GM12873 (cell line): ENCODE data around the gene ATP10D.

ENCODE experiments used
- TF ChIP-seq, protein P1 (sequence below): IDR thresholded peaks from 2 replicates; pipeline ENCODE4 v1.5.1; 2012; ENCODE audit warnings: low read depth, mild to moderate bottlenecking, moderate library complexity, low read length, control low read depth; ENCODE audit not compliant: insufficient read depth; ENCODE audit errors: missing control alignments

ATP10D gene

DNA sequence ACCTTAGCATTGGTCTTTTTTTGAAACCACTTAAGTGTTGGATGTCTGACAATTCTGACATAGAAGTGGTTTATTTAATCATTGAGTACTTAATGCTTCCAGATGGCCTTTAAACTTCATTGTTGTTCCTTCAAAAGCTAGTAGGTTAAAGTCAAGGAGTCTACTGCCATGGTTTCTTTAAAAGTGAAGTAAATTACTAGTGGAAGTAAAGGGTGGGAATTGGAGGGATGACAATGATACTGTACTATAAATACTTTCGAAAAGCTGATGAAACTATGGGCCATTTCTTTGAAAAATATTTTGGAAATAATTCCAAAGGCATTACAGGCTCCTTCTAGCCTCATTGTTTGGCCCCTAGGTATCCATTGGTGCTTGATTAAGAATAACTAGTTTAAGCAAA is 51.9 kb downstream of the ATP10D start:
- TF ChIP-seq, protein P1, sequence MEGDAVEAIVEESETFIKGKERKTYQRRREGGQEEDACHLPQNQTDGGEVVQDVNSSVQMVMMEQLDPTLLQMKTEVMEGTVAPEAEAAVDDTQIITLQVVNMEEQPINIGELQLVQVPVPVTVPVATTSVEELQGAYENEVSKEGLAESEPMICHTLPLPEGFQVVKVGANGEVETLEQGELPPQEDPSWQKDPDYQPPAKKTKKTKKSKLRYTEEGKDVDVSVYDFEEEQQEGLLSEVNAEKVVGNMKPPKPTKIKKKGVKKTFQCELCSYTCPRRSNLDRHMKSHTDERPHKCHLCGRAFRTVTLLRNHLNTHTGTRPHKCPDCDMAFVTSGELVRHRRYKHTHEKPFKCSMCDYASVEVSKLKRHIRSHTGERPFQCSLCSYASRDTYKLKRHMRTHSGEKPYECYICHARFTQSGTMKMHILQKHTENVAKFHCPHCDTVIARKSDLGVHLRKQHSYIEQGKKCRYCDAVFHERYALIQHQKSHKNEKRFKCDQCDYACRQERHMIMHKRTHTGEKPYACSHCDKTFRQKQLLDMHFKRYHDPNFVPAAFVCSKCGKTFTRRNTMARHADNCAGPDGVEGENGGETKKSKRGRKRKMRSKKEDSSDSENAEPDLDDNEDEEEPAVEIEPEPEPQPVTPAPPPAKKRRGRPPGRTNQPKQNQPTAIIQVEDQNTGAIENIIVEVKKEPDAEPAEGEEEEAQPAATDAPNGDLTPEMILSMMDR = no peak

DNA sequence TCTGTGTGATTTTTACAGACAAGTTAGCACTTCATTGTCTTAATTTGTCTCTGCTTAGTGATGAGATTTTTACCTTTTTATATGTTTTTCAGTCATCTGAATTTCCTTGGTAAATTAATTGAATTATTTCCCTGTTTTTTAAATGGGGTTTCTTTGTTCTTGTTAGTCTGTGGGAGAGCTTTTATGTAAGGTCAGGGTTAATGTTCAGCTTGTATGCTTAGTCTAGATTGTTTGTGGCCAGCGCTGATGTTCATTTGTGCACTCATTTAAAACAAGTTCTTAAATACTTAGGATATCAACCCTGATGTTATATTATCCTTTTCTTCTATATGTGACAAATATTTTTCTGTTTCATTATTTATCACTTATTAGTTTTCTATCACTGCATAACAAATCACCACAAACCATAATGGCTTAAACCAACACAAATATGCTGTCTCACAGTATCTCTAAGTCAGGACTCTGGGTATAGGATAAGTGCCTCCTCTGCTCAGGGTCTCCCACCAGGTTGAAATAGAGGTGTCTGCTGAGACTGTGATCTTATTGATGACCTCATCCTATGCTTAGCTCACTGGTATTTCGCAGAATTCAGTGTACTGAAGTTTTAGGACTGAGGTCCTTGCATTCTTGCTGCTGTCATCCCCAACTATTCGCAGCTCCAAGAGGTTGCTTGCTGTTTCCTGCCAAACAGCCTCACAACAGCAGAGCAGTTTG is 53.2 kb downstream of the ATP10D start:
- TF ChIP-seq, protein P1 = no peak

DNA sequence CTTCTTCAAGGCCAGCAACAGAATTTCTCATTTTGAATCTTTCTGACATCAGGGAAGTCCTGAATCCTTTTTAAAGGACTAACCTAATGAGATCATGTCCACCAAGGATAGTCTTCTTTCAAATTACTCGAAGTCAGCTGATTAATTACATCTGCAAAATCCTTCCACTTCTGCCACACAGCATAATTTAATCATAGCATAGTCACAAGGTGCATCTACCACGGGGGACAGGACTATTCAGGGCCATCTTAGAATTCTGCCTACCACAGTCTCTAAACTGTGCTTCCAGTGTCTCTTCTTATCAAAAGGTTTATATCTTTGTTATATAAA is 53.7 kb downstream of the ATP10D start:
- TF ChIP-seq, protein P1 = no peak

DNA sequence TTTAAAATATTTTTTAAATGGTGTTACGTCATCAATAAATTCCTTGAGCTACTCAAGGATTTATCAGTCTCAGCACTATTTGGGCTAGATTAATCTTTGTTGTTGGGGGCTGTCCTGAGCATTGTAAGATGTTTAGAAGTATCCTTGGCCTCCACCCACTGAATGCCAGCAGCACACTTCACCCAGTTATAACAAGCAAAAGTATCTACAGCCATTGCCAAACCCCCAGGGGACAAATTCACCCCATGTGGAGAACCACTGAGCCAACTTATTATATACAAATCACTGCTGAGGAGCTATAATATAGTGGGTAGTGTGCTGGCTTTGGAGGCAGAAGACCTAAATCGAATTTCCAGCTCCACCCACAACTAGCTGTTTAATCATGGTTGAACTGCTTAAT is 58.3 kb downstream of the ATP10D start:
- TF ChIP-seq, protein P1 = no peak

DNA sequence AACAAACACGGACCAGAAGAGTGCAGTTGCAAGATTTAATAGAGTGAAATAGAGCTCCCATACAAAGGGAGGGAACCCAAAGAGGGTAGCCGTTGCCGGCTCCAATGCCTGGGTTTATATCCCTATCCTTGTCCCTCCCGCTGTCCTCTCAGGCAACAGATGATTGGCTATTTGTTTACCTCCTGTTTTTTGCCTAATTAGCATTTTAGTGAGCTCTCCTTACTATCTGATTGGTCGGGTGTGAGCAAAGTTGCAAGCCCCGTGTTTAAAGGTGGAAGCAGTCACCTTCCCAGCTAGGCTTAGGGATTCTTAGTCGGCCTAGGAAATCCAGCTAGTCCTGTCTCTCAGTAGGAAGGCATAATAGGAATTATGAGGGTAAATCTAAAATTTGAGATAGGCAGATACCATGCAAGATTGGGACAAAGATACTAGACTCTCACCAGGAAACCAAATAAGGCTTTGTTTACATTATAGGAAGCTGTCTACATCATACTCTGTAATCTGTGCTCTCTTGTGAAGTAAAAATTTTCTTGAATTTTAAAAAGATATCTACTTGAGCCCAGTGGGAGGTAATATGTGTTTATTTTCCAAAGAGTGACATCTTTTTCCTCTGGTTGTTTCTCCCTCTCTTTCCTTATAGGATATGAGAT is 65.9 kb downstream of the ATP10D start:
- TF ChIP-seq, protein P1 = no peak

DNA sequence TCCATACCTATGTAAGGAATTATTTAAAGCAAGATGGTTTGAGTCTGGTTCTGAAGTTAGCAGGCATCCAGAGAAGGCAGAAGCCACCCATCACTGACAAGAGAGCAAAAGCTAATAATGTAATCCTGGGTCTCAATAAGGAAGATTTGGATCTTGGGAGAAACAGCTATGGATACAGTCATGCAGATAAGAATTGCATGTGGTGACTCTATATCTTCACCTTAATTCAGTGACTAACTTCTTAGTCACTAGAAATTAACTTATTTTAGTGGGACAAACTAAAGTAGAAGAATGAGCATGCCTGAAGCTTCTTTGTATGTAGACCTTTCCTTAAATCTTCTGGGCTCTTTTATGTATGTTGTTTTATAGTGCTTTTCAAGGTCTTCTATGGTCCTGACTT is 66.6 kb downstream of the ATP10D start:
- TF ChIP-seq, protein P1 = no peak

DNA sequence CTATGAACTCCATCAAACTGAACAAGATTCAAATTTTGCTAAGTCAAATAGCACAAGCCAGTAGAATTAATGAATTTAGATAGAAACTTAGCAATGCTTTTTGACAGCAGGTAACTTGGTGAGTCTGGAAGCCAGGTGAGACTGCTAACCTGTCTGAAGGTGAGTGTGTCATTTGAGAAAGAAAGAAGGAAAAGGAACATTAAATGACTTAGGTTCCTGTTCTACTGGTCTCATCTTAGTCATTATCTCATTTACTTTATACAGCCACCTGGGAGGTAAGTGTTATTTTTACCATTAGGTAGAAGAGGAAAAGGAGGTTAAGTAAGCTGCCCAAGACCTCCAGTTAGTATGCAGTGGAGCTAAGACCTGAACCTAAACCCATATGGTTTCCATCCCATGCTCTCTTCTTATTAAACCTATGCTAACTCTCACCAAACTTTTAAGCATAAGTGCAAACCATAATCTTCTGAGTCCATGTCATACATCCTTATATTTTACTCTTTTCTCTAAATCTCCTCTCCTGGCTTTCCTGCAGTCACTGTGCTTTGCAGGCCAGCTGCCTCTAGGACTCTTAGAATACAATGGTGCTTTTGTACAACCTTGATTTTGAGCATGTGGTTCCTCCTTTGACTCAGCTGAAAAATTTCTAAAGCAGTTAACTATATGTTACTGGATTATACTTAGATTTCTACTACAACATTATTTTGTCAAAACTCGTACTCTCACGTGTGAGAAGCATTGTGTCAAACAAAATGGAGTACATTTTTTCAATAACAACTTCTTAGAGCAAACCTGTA is 68.5 kb downstream of the ATP10D start:
- TF ChIP-seq, protein P1 = no peak
